Stimulated activated CD4-positive, alpha-beta T cell treated with anti-CD3 and anti-CD28 coated beads, TNF-alpha, amount 100 ng/mL, for 24 hours (primary cell): ENCODE data around the gene CIT.
"Not testable (repeated sequence)": the region's sequence is repeated elsewhere in the genome, so short reads cannot be mapped to it uniquely, and the experiment has no call there.

Experiments used
- DNase-seq, 3 experiments: peaks; one replicate each; pipeline ENCODE4 v3.0.0-alpha.2; 2020; ENCODE audit warnings: low read depth in 3 of 3

CIT gene, protein sequence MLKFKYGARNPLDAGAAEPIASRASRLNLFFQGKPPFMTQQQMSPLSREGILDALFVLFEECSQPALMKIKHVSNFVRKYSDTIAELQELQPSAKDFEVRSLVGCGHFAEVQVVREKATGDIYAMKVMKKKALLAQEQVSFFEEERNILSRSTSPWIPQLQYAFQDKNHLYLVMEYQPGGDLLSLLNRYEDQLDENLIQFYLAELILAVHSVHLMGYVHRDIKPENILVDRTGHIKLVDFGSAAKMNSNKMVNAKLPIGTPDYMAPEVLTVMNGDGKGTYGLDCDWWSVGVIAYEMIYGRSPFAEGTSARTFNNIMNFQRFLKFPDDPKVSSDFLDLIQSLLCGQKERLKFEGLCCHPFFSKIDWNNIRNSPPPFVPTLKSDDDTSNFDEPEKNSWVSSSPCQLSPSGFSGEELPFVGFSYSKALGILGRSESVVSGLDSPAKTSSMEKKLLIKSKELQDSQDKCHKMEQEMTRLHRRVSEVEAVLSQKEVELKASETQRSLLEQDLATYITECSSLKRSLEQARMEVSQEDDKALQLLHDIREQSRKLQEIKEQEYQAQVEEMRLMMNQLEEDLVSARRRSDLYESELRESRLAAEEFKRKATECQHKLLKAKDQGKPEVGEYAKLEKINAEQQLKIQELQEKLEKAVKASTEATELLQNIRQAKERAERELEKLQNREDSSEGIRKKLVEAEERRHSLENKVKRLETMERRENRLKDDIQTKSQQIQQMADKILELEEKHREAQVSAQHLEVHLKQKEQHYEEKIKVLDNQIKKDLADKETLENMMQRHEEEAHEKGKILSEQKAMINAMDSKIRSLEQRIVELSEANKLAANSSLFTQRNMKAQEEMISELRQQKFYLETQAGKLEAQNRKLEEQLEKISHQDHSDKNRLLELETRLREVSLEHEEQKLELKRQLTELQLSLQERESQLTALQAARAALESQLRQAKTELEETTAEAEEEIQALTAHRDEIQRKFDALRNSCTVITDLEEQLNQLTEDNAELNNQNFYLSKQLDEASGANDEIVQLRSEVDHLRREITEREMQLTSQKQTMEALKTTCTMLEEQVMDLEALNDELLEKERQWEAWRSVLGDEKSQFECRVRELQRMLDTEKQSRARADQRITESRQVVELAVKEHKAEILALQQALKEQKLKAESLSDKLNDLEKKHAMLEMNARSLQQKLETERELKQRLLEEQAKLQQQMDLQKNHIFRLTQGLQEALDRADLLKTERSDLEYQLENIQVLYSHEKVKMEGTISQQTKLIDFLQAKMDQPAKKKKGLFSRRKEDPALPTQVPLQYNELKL (N-terminal part only)

DNA sequence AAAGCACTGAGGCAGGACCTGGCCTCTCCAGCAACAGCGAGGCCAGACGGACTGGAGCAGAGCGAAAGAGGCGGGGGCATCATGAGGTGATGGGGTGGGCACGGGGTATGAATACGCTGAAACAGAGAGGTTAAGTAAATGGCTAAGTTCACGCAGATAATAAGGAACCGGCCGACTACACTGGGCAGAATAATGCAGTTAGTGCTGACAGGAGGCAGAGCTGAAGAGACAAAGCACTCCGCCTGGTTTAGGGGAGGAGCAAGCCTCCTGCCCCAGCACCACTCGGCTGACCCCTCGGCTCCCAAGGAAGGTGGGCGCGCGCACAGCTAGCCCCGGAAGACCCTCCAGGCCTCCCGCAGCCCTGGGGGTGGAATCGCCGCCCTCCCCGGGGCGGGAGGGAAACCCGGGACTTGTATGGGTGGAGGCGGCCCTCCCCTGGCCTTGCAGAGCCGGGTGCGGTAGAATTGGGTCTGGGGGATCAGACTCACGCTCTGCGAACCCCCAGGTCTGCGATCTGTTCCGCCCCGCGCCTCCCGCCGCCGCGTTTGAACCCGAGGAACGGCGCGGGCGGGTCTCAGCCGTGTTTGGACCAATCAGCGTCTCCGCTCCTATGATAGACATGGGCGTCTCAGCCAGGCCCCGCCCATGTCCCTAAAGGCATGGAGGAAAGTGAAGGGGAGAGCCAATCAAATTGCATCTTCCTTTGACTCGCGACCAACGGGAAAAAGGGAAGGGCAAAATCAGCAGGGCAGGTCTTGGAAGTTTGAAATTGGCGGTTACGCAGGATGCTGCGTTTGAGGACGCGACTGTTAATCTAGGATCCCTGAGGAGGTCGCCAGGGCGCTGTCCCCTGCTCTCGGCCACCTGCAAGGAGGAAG is at the start of gene CIT:
CIT (minus strand) TSS at position 560 of the 878 bp plus-strand sequence. CDS start 1,152 bp downstream, outside the sequence.
- peak; percentile 74 to 89 (median 74) for DNase-seq

DNA sequence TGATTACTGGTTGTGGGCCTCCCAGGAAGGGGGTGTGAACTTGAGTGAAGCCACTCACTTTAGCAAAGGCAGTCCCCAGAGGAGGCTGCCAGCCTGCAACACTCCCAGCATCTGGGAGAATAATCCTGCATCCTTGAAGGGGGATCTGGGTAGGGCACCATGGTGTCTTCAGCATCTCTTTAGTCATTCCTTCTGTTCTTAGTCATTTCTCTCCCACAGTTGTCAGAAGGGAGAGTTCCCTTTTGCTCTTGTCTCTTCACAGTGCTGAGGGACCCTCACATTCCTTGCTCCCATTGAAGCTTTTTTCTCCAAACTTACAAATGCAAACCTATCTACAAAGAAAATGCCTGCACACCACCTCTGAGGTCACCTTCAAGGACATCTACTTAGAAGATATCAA is 48.1 kb upstream of the CIT start:
- DNase-seq: no peak

DNA sequence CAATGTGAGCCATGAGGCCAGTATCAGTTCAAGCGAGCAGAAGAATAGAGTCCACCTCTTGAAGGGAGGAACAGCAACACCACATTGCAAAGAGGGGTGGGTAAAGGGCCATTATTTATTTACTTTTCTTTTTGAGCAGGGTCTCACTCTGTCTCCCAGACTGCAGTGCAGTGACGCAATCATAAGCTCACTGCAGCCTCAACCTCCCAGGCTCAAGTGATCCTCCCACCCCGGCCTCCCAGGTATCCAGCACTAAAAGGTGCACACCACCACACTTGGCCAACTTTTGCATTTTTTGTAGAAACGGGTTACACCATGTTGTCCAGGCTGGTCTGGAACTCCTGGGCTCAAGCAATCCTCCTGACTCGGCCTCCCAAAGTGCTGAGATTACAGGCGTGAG is 42.9 kb upstream of the CIT start:
- no peak for DNase-seq

DNA sequence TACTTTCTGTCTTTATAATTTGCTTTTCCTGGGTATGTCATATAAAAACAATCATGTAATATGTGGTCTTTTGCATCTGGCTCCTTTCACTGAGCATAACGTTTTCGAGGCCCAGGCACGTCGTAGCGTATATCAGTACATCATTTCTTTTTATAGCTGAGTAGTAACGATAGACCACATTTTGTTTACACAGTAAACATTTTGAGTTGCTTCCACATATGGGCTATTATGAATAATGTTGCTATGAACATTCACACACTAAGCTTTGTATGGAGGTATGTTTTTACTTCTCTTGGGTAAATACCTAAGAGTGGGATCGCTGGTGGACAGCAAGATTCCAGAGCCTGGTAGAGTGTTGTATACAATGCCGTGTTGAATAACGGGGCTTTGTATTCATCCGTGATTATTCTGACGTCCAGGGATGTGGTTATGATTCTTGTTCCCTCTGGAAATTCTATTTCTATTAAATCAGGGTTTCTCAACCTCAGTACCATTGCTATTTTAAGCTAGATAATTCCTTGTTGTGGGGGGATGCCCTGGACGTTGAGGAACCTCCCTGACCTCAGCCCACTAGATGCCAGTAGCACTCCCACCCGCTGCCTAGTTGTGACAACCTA is 38.9 kb upstream of the CIT start:
- DNase-seq: no peak

DNA sequence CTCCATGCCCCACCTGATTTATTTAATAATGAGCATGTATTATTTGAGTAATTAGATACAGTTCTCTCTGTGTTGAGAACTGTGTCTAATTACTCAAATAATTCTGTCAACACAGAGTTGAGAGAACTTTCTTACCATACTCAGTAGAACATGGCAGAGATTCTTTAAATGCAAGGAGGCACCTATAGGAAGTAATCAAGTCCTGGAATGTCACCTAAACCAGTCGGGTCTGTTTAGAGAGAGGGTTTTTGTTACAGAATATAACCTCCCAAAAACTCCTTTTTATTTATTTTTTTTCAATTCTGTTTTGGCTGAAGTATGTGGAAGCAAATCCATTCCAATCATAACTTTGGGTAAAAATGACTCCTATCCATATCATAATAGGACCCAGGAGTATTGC is 37.5 kb upstream of the CIT start:
- DNase-seq: no peak

DNA sequence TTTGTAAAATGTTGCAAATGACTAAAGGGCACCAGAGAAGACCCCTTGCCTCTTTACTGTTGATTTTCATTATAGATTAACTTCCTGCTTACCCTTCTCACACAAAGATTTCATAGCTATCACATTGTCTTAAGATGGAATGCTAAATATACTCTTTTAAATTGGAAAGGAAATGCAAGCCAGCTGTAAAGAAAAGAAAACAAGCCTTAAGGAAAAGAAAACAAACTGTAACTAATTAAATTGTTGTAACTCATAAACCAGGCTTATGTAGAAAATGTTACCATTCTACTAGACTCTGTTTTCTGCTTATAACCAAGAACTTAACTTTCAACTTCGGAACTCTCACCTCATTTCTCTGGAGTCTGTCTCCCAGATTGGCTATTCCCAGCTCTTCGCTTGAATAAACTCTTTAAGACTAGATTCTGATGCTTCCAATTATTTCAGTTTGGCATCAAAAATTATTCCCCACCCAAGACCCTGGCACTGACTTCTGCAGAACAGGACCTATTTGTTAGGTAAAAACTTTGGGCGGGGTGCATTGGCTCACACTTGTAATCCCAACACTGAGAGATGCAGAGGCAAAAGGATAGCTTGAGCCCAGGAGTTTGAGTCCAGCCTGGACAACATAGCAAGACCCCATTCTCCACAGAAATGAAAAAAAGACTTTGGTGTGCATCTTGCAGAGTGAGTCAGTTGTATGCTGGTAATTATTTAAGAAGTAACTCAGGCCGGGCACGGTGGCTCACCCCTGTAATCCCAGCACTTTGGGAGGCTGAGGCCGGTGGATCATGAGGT is 36.6 kb upstream of the CIT start:
- no peak for DNase-seq

DNA sequence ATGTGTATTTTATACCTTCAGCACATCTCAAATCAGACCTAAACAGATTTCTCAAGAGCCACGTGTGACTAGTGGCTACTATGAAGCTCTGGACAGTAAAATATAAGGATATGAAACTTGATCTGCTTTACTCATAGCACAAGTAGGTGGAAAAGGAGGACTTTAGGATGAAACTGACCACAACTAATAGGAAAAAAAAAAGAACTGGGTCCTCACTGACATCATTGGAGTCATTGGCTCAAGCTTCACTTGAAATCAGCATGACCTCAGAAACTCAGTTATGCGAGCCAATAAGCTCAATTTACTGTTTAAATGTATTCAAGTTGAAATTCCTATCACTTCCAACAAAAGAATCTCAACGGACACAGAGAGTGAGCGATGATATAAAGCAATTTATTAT is 34.1 kb upstream of the CIT start:
- no peak for DNase-seq

DNA sequence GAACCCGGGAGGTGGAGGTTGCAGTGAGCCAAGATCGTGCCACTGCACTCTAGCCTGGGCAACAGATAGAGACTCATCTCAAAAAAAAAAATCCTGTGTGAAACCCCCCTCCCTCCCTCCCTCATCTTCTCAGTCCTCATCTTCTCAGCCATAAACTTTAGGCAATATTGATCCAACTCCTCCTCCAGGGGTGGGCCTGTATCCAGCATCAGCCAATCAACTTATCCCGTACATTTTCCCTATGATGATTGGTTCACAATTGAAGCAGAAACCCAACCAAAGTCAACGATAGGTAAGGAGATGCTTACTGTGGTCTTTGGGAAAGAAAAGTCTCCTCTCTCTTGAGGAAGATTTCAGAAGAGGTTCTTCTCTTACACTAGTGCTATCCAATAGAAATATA is 33.5 kb upstream of the CIT start:
- no peak for DNase-seq

DNA sequence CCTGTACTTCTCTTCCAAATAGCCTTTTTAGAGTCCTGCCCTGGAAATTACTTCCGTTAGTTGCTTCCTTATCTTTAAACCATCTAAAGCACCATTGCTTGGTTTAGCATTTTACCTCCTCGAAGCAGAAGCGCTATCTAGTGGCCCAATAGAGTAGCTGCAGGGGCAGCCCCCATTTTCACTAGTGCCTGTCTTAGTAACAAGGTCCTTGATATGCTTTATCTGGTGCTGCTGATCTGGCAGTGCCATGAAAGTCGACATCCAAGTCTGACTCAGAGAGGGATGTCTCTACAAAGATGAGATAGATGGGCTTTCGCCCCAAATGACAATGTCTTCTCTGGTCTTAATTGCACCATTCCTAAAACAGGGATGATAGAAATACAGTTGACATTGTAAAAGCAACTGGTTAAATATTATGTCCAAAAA is 25.0 kb upstream of the CIT start:
- peak; percentile 49 to 76 (median 60) for DNase-seq

DNA sequence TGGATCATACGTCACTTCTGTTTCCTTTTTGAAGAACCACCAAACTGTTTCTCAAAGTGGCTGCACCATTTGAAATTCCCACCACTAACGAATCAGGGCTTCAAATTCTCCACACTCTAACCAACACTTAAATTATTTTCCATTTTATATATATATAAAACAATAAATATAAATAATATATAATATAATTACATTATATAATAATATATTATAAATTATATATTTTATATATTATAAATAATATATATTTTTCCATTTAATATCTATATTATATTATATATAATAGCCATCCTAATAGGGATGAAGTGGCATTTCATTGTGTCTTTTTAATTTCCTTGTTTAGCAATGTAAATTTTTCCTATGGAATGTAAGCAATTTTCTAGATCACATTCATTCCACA is 24.6 kb upstream of the CIT start:
- DNase-seq: no peak

DNA sequence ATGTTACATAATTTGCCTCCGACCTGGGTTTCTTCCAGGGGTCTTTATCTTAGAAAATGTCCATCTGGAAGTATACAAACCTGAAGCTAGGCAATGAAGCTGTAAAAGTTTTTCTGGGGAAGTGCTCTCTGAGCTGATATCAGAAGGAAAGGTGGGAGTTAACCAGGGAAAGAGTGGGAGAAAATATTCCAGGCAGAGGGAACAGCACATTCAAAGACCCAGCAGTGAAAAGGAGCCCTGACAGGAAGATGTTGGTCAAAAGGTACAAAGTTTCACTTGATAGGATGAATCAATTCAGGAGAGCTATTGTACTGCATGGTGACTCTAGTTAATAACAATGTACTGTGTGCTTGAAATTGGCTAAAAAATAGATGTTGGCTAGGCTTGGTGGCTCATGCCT is 17.8 kb upstream of the CIT start:
- no peak for DNase-seq

DNA sequence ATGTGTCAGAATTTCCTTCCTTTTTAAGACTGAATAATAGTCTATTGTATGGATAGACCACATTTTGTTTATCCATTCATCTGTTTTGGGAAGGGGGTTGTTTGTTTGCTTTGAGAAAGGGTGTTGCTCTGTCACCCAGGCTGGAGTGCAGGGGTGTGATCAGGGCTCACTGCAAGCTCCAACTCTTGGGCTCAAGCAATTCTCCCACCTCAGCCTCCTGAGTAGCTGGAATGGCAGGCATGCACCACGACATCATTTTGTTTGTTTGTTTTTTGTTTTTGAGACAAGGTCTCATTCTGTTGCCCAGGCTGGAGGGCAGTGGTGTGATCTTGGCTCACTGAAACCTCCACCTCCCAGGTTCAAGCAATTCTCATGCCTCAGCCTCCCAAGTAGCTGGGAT is 15.5 kb upstream of the CIT start:
- DNase-seq: not testable (repeated sequence)

DNA sequence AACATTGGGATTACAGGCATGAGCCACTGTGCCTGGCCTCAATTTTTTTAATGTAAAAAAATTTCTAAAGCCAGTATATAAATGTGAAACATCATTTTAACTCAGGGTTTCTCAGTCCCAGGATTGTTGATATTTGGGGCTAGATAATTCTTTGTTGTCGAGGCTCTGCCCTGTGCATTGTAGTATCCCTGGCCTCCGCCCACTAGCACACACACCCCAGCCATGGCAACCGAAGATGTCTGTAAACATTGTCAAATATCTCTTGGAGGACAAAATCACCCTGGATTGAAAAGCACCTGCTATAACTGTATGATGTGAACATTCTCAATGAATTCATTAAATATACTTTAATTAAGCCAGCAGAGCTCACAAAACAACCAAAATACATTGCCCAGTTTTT is 8.4 kb upstream of the CIT start:
- no peak for DNase-seq

DNA sequence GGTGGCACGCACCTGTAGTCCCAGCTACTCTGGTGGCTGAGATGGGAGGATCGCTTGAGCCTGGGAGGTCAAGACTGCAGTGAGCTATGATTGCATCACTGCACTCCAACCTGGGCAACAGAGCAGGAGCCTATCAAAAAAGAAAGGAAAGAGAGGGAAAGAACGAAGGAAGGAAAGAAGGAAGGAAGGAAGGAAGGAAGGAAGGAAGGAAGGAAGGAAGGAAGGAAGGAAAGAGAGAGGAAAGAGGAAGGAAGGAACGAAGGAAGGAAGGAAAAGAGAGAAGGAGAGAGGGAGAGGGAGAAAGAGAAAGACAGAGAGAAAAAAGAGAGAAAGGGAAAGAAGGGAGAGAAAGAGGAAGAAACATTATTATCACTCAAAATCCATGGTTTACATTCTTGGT is 6.7 kb upstream of the CIT start:
- not testable (repeated sequence) for DNase-seq

DNA sequence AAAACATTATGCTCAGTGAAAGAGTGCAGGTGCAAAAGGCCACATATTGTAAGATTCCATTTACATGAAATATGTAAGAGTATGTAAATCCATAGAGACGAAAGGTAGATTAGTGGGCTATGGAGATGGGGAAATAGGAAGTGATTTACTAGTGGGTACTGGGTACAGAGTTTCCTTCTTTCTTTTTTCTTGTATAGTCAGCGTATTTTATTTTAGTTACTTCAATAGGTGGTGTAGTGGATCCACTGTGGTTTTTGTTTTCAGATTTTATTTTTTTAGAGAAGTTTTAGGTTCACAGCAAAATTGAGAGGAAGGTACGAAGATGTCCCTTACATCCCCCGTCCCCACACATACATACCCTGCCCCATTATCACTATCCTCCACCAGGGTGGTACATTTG is 6.1 kb upstream of the CIT start:
- DNase-seq: no peak

DNA sequence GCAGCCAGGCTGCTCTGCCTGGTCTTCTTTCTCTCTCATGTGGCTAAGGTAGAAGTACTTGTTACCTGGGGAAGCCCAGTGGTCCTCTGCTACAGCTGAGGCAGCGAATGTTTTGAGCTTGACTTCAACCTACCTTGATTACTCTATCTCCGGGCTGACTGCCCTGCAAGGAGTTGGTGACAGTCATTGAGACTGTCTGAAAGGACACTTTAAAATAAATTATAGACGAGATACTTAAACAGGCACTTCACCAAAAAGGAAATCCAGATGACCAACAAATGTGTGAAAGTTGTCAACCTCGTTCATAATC is 474 bp upstream of the CIT start:
- no peak for DNase-seq

DNA sequence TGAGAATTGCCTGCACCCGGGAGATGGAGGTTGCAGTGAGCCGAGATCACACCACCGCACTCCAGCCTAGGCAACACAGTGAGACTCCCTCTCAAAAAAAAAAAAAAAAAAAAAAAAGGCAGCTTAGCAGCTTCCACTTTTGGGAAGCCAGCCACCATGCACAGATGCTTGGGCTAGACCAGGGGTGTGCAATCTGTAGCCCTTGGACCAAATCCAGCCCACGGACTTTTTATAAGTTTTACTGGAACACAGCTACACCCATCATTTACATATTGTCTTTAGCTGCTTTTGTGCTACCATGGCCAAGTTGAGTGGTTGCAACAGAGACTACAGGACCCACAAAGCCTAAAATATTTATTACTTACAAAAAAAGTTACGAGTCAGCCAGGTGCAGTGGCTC is 6.7 kb downstream of the CIT start:
- no peak for DNase-seq

DNA sequence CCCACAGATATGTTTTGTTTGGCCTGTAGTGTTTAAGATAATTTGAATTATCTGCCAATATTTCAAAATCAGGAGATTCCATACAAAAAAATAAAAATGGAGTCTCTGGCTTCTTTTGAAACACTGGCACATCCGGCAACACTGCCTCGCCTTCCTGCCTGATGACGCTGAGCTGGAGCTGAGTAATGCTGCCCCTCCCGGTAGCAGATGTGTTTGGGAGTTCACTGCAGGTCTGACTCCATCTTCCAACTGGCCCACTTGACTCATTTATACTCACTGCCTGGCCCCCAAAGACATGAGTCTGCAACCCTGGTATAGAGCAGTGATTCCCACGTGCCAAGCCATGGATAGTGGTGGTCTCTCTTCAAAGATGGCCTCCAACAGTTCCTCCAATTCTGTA is 7.4 kb downstream of the CIT start:
- DNase-seq: no peak

DNA sequence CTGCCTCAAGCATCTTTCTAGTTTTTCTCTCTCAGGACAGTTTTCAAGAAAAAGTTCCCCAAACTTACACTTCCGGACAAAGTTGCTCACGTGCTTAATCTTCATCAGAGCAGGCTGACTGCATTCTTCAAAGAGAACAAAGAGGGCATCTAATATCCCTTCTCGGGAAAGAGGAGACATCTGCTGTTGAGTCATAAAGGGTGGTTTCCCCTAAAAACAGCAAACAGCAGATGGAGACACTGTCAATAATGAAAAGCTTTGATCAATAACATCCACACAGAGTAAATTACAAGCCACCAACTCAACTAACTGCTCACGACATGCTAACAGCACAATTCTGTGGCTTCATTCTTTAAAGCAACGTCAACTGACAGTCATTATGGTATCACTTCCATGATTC is 8.1 kb downstream of the CIT start:
- no peak for DNase-seq

DNA sequence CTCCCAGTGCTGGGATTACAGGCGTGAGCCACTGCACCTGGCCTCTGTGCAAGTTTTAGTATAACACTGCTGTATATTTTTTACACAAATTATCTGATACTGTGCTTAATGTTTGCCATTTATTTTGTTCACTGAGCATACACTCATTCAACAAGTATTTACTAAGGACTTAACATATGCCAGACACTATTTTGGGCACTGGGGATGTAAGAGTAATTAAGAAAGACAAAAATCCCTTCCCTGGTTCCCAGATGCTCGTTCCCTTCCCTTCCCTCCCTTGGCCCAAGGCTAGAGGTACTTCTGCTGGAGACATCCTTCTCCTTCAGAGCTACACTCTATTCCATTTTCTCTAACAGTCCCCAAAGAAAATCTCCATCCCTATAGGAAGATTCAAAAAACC is 12.5 kb downstream of the CIT start:
- DNase-seq: no peak
